Fibroblast of skin of right quadriceps (primary cell): ENCODE data around the gene ZNF492.
"Not testable (repeated sequence)": the region's sequence is repeated elsewhere in the genome, so short reads cannot be mapped to it uniquely, and the experiment has no call there.

Experiments used
- DNase-seq: peaks from one replicate; pipeline ENCODE4 v3.0.0-alpha.2; 2013

The ZNF492 gene

DNA sequence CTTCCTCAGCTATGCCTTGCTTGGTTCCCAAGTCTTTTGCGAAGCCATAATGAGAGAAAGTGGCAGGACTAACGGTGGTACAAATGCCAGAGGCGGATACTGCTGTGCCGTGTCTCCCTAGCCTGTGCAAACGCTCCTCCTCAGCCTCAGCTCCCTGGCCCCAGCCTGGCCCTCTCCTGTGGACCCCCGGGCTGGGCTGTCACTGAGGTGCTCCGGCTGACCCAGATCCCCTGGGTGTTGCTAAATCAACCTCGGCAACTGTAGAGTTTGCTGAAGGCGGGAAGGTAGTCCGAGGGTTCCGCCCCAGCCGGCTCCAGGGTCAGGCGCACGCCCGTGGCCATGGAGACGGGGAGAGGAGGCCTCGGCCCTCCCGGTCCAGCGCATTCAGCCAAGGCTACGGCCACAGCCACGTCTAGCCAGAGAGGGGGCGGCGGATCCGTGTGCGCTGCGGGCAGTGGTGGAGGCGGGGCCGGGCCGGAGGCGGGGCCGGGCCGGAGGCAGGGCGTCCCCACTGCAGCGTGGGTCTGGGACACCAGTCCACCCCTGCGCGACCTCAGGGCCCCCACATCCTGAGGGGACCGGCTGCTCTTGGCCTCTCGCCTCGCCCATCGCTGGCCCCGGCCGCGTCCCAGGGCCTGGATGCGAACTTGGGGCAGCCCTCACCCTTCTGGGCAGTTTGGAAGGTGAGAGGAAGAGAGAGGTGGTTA is 16.4 kb upstream of the ZNF492 start:
- DNase-seq: no peak

DNA sequence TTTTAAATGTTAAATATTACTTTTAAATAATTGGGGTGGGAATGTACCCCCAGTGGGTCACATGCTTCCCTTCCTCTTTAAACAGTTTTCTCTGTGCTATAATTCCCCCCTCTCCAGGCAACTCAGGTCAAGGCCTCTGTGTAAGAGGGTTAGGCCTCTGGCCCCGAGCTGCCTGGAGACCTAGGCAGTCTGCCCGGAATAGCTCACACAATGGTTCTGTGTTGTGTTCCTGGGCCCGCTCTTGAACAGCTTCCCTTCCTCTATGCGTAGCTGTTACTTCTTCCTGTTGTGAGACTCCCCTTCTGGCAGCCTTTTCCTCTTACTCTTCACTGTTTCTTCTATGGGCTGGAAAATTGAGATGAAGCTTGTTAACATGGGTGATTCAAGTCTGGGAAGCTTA is 14.8 kb upstream of the ZNF492 start:
- no peak for DNase-seq

DNA sequence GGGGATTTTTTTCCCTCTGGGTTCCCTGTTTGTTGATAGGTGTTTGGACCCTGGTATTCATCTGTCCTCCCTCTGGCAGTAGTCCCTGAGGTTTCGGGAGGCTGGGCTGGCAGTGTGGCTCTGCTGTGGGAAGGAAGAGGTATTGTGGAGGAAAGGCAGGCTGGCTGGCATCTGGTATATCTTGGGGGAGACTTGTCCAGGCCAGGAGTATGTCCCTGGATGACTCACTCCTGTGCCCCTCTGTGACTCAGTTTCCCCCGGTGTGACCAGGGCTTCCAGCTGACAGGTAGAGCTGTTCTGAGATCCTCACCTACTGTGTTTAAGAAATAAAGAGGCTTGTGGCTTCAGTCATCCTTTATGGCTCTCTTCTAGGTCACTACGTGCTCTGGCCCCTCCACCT is 14.2 kb upstream of the ZNF492 start:
- DNase-seq: no peak

DNA sequence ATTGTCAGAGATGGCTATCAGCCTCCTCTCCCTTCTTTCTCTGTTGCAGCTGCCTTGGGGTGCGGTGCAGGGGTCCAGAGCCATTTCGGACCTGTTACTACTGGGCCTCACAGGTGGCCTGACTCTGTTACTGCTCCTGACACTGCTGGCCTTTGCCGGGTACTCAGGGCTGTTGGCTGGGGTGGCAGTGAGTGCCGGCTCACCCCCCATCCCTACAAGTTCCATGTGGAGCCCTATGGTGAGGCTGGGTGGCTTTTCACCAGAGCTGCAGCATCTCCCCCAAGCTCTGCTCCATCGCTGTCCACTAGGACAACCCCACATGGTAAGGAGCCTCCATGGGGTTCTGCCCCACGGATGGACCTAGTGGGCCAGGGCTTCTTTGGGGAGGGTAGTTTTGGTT is 13.7 kb upstream of the ZNF492 start:
- no peak for DNase-seq

DNA sequence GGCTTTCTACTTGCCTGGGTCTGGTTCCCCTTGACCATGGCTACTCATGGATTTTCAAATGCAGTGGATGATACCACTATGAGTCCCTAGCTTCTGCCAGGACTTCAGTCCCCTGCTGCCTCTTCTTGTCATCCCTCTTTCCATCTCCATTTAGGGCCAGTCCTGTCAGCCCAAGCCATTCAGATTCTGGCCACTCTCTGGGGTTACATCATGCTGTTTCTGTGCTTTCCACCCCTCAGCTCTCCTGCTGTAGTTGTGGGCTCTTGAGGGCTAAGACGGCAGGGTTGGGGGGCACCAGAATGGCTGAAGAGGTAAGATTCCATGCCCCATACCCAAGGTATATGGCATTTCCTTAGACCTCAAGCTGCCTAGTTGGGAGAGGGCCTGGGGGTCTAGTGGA is 13.2 kb upstream of the ZNF492 start:
- no peak for DNase-seq

DNA sequence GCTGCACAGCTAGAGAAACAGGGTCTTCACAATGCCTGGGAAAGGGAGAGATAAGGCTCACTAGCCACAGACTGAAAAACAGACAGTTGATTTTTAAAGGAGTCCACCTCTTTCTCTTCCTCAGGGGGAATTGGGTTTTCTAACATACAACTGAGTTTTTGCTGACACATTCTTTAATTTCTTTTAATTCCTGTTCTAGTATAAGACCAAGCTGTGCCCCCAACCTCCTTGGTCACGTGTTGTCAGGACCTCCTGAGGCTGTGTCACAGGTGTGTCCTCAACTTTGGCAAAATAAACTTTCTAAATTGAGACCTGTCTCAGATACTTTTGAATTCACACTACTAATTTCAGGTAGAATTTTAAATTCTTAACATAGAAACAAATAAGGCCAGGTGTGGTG is 12.1 kb upstream of the ZNF492 start:
- DNase-seq: no peak

DNA sequence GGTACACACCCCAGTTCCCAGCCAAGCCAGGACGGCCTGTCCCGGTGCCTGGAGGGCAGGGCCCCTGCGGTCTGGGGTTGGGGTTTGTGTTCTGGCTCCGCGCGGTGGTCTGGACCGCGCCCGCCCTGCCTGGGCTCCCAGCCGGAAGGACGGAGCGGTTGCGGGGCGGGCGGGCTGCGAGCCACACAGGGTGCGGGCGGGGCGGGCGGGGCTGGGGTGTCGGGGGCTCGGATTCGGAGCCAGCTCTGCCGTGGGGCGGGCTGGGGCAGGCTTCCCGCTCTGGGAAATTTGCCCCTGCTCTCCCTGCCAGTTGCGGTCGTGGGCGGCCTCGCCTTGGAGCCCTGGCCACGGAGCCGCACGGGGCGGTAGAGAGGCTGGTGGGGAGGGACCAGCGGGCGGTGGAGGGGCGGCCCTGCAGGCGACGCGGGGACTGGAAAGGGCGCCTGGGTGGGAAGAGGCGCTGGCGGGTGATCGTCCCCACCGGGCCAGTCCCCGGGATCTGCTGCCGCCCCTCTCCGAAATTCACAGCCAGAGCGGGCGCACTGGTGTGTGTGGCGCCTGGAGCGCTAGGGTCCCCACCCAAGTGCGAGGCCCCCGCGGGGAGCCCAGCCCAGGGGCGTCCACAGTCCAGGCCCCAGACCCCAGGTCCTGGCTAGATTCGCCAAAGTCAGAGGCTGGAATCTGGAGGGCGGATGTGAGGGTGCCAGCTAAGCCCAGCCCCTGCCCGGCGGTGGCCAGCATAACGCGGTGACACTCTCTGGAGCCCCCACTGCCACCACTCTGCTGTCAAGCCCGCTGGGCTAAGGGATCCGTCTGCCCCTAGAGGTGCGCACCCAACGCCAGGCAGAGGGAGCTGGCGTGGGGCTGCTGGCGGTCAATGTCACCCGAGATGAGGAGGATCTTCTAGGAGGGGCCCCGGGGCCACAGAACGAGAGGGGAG is 11.0 kb upstream of the ZNF492 start:
- no peak for DNase-seq

DNA sequence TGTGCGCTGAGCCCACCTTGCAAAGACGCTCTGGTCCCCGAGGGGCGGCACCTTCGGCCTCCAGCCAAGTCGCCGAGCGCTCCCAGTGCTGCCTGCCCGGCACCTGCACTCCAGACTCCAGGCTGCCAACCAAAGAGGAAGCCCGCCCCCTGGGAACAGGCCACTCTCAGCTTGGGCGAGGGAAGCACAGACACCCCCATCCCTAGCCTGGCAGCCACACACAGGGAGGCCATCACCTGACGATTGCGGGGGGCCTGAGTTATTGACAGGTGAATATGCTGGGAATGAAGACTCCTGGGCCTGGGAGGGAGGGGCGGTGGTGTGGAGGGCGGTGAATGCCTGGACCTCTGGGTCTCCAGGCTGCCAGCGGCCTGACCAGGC is 10.3 kb upstream of the ZNF492 start:
- DNase-seq: no peak

DNA sequence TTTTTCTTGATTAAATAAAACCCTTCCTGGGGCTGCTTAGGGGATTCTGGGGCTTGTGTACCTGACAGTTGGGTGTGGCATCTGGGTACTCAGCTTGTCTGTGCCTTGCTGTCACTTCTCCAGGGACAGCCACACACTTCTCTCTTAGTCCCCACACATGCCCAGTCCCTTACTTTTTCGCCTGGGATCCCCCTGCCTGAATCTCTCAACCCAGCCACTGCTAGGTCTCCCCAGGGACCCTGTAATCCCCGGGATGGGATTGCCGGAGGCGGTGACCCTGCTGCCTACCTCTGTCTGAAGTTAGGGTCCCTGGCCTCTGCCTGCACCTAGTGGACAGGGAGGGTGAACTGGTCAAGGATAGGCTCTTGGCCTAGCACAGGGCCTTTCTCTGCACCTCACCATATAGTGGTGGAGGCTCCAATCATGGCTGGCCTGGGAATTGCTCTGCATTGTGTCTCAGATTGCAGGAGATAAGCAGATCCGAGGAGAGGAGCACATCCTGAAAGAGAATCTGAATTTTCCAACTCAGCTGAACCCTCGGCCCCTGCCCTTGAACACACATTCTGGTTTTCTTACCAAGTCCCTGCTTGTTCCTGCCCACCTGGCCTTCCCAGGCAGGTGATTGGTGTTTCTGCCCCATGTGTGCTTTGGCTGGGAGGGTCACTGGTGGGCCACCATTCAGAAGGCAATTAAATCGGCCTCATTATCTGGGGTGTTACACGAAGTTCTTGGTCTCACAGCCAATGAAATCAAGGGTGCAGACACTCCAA is 8.7 kb upstream of the ZNF492 start:
- DNase-seq: no peak

DNA sequence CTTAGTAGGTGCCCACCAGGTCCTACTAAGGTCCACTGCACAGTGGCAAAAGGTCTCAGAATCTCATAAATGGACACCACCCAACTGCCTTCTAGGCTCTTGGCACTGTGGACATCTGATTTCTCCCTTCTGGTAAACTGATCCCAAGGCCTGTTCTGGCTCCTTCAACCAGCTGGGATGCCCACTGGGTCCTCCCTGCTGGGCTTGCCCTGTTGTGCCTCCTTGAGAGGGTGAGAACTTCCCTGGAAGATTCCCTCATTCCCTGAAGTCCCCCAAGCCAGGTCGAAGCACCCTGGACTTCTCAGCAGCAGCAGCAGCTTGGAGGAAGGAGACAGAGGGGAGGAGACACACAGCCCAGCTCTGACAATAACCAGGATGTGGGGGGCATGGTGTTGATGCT is 6.6 kb upstream of the ZNF492 start:
- no peak for DNase-seq

DNA sequence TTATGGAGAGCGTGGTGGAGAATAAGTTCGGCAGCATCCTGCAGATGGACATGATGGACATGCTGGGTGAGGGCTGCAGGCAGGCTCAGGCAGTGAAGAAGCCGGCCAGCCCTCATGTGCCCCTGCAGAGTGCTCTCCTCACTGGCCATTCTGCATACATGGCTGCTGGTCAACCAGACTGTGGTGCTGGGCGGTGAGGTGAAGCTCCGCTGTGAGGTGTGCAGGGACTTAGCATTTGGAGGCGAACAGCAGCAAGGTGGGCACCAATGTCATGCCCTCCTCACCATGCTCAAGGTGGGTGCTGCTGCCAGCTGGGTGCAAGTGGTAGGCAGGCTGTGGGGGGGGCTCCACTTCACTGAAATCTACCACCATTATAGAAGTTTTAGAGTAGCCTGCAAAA is 5.7 kb upstream of the ZNF492 start:
- DNase-seq: no peak

DNA sequence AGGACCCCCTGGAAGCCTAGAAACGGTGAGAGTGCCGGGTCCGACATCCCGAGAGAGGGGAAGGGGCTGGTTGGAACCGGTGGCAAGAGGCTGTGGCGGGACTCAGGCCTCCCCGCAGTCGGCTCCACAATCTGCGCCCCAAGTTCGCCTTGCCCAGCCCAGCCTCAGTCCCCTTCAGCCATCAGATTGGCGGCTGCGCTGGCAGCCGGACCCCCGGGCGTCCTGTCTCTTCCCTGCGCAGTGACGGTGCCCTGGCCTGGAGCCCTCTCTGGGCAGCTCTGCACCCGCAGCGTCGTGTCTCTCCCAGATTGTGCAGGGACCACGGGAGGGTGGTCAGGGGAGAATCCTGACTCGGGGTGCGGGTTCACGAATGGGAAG is 315 bp downstream of the ZNF492 start:
- no peak for DNase-seq

DNA sequence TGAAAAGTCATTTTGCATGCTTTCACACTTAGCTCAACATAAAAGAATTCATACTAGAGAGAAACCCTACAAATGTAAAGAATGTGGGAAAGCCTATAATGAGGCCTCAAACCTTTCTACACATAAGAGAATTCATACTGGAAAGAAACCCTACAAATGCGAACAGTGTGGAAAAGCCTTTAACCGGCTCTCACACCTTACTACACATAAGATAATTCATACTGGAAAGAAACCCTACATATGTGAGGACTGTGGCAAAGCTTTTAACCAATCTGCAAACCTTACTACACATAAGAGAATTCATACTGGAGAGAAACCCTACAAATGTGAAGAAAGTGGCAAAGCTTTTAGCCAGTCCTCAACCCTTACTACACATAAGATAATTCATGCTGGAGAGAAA is 51.4 kb downstream of the ZNF492 start:
- DNase-seq: not testable (repeated sequence)

DNA sequence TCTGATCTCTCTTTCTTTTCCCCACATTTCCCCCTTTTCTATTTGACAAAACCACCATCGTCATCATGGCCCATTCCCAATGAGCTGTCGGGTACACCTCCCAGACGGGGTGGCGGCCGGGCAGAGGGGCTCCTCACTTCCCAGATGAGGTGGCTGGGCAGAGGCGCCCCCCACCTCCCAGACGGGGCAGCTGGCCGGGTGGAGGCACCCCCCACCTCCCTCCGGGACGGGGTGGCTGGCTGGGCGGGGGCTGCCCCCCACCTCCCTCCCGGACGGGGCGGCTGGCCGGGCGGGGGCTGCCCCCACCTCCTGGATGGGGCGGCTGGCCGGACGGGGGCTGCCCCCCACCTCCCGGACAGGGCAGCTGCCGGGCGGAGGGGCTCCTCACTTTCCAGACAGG is 68.5 kb downstream of the ZNF492 start:
- not testable (repeated sequence) for DNase-seq

DNA sequence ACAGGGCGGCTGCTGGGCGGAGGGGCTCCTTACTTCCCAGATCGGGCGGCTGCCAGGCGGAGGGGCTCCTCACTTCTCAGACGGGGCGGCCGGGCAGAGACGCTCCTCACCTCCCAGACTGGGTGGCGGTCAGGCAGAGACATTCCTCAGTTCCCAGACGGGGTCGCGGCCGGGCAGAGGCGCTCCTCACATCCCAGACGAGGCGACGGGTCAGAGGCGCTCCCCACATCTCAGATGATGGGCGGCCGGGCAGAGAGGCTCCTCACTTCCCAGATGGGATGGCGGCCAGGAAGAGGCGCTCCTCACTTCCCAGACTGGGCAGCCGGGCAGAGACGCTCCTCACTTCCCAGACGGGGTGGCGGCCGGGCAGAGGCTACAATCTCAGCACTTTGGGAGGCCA is 69.0 kb downstream of the ZNF492 start:
- not testable (repeated sequence) for DNase-seq

DNA sequence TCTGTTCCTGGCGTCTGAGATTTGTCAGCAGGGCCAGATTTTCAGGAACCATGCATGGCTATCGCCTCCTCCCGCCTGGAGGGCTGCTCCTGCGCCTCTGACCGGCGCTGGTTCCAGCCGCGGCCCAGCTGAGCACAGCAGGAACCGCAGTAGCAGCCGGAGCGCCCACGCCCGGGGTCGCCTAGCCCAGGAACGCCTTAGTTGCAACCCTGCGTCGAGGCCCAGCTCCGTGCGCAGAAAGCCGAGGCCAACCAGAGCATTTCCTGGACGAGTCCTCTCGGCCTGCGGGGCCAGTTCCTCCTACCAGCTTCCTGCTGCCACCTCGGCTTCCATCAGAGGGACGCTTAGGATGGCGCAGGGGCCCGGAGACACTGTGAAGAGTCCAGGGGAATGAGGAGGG is 74.9 kb downstream of the ZNF492 start:
- DNase-seq: no peak
